Measurements from ENCODE around the gene THEMIS.

DNA sequence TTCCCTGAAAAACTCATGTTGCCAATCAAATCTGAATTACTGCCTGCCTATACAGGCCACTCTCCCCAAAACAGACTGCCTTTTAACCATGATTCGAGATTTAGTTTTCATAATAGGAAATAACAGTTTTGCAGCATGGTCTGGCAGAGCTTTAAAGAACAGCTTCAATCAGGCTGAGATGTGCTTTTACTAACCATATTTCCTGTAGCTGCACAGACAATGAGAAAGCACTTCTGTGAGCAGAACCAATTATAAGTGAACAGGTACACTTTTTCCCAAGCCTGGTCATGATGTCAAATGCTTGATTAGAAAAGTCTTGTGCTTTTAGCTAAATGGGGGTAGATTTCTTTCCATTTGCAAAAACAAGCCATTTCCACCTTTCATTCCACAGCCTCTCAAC lies 108.2 kb downstream of the THEMIS start:
- TF ChIP-seq, protein P1, sequence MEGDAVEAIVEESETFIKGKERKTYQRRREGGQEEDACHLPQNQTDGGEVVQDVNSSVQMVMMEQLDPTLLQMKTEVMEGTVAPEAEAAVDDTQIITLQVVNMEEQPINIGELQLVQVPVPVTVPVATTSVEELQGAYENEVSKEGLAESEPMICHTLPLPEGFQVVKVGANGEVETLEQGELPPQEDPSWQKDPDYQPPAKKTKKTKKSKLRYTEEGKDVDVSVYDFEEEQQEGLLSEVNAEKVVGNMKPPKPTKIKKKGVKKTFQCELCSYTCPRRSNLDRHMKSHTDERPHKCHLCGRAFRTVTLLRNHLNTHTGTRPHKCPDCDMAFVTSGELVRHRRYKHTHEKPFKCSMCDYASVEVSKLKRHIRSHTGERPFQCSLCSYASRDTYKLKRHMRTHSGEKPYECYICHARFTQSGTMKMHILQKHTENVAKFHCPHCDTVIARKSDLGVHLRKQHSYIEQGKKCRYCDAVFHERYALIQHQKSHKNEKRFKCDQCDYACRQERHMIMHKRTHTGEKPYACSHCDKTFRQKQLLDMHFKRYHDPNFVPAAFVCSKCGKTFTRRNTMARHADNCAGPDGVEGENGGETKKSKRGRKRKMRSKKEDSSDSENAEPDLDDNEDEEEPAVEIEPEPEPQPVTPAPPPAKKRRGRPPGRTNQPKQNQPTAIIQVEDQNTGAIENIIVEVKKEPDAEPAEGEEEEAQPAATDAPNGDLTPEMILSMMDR (IDR thresholded peaks at IDR 0.05; ENCODE audit: poor library complexity, severe bottlenecking): no peak
- TF ChIP-seq TAF1 (IDR thresholded peaks at IDR 0.05; ENCODE audit: low read depth): no peak

Data from neural cell (in vitro differentiated cells).